ENCODE results near the gene ZNF814.
A peak's percentile ranks its signal among the peaks of the same experiment; 100 is the strongest.
"Not testable (repeated sequence)": the region's sequence is repeated elsewhere in the genome, so short reads cannot be mapped to it uniquely, and the experiment has no call there.

Gene ZNF814

GRCh38 chr19:57854117-57854516 is 34.7 kb downstream of the ZNF814 start:
- not testable (repeated sequence) for DNase-seq

DNA sequence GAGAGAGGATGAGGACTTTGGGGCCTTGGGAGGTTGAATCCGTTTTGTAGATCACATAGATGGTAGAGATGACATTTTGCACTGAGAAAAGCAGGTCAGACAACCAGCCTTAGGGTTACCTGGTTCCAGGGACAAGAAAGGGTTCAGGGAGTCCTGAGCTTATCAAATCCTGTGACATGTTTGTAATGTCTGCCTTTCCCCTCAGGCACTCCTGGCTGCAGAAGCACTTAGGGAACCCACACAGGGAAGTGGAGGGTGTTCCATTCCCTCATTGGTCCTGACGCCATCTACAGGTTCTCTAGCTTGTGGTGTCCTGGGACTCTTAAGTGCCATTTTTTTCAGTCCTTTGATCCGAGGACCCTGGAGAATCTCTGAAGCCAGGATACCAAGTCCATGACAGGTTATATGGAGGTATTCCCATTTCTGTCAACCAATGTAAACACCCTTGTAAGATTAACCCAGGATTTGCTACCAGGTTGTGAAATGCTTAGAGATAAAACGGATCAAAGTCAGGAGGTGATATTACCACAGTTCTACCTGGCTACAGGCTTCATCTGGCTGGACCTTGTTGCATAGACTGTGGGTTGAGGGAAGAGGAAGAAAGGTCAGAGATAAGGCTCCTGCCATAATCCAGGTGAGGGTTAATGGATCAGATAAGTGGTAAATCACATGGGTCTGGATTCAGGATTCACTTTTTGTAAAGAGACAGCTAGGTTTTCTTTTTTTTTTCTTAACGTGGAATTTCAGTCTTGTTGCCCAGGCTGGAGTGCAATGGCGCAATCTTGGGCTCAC is 36.8 kb downstream of the ZNF814 start:
- peak; percentile 62 for DNase-seq

GRCh38 chr19:57850553-57851017 is 38.3 kb downstream of the ZNF814 start:
- peak; percentile 63 for DNase-seq

DNA sequence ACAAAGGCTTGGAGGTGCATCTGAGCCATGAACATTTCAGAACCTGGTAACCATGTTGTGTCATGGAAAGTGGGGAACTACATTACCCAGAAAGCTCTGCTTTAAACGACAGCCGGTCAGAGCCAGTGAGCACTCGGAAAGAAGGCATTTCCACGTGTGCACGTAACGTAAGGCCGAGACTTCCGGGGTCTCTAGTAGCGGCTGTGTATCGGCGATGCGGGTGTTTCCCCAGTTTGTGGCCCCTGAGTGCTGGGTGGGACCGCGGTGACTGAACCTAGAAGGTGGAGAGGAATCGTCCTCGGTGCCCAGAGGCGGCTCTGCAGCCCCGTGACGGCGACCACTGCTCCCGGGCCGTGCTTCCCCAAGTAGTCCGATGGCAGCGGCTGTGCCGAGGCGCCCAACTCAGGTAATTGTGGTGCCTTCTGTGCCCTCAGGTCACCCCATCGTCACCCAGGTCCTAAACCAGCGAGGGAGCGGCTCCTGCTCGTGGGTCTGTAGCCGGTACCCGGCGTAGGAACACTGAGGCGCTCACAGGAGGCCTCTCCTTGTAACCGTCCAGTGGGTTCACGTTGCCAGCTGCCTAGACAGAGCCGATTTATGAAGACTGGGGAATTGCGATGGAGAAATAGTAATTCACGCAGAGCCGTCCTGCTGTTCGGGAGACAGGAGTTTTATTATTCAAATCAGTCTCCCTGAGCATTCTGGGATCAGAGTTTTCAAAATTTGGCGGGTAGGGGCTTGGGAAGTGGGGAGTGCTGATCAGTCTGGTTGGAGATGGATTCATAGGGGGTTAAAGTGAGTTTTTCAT is 39.0 kb downstream of the ZNF814 start, which contains the start of gene ZNF587:
Gene ZNF587, plus strand, starts transcription at position 194 of the 808 bp plus-strand sequence. Its CDS starts 180 bp downstream, at position 374.
- peak; percentile 89 for DNase-seq

GRCh38 chr19:57849162-57849665 is 39.6 kb downstream of the ZNF814 start:
- peak; percentile 56 for DNase-seq

- DNase-seq, result not testable (repeated sequence)
Measured at GRCh38 chr19:57847164-57847563, 41.7 kb downstream of the ZNF814 start.

DNA sequence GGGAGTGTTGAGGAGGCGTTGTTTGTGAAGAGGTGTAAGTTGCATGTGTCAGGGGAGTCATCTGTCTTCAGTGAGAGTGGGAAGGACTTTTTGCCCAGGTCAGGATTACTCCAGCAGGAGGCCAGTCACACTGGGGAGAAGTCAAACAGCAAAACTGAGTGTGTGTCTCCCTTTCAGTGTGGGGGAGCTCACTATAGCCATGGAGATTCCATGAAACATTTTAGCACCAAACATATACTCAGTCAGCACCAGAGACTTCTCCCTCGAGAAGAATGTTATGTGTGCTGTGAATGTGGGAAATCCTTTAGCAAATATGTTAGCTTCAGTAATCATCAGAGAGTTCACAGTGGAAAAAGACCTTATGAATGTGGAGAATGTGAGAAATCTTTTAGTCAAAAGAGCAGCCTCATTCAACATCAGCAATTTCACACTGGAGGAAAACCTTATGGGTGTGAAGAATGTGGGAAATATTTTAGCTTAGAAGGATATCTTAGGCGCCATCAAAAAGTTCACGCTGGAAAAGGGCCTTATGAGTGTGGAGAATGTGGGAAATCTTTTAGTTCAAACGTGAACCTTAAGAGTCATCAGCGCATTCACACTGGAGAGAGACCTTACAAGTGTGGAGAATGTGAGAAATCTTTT is 47.6 kb downstream of the ZNF814 start:
- DNase-seq, result no peak

DNA sequence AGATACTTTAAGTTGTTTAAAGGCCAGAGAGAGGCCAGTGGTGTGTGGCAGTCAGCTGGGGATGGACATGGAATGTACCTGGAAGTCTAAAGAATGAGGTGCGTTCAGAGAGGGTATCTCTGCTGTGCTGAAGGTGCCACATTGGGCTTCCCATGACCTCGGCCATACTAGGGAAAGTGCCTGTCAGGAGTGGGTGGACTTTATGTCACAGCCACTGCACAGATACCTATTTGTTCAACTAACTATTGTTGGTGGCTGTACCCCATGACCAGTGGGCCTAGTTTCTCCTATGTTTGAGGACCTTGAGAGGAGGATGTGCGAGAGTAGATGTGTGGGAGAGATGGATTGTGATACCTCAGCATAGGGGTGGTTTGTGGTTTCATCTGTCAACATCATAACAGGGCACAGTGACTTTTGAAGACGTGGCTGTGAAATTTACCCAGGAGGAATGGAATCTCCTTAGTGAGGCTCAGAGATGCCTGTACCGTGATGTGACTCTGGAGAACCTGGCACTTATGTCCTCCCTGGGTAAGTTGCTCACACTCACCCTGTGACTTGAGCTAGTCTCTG is 50.1 kb downstream of the ZNF814 start:
- DNase-seq, result not testable (repeated sequence)

DNA sequence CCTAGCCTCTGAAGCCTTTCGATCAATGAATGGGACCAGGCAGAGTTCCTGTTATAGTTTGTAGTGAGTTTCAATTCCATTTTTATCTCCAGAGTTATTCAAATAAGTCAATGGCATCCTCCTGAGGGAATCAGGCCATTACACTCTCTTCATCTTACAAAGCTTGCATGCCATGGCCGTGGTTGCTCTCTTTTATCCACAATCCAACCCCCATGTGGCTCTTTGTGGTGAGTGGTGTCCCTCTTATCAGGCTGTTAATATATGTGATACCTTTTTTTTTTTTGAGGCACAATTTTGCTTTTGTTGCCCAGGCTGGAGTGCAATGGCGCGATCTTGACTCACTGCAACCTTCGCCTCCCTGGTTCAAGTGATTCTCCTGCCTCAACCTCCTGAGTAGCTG is 51.8 kb downstream of the ZNF814 start:
- not testable (repeated sequence) for DNase-seq

- peak; percentile 97 for DNase-seq
Measured at GRCh38 chr19:57830071-57830602, 58.7 kb downstream of the ZNF814 start, which contains the start of gene ZNF587B. Gene ZNF587B (plus strand): TSS chr19:57830299. CDS start chr19:57830529, 230 bp downstream.

GRCh38 chr19:57829316-57829715 is 59.5 kb downstream of the ZNF814 start:
- no peak for DNase-seq

DNA sequence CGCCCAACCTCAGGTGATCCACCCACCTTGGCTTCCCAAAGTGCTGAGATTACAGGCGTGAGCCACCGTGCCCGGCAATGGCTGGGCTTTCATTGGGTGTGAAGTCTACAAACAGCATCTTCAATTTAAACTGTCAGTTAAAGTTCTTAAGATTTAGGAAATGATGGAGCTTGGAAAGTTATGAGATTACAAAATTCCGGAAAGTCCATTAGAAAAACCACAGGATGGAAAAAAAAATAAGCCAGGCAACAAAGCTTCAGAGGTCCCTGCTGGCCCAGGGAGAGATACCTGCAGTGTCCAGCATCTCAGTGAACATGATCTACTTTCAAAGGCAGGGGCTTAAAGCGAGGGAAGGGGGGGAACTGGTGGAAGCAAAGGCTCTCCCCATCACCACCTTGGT is 63.3 kb downstream of the ZNF814 start:
- no peak for DNase-seq

DNA sequence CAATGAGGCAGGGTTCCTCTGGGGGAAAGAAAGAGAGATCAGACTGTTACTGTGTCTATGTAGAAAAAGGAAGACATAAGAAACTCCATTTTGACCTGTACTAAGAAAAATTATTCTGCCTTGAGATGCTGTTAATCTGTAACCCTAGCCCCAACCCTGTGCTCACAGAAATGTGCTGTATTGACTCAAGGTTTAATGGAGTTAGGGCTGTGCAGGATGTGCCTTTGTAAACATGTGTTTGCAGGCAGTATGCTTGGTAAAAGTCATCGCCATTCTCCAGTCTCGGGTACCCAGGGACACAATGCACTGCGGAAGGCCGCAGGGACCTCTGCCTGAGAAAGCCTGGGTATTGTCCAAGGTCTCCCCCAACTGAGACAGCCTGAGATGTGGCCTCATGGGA is 65.2 kb downstream of the ZNF814 start:
- DNase-seq, result not testable (repeated sequence)

- DNase-seq, result not testable (repeated sequence)
Measured at GRCh38 chr19:57823155-57823554, 65.7 kb downstream of the ZNF814 start.

DNA sequence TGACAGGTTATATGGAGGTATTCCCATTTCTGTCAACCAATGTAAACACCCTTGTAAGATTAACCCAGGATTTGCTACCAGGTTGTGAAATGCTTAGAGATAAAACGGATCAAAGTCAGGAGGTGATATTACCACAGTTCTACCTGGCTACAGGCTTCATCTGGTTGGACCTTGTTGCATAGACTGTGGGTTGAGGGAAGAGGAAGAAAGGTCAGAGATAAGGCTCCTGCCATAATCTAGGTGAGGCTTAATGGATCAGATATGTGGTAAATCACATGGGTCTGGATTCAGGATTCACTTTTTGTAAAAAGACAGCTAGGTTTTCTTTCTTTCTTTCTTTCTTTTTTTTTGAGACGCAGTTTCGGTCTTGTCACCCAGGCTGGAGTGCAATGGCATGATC is 67.3 kb downstream of the ZNF814 start:
- not testable (repeated sequence) for DNase-seq

- DNase-seq, result not testable (repeated sequence)
Measured at GRCh38 chr19:57821095-57821494, 67.7 kb downstream of the ZNF814 start.

DNA sequence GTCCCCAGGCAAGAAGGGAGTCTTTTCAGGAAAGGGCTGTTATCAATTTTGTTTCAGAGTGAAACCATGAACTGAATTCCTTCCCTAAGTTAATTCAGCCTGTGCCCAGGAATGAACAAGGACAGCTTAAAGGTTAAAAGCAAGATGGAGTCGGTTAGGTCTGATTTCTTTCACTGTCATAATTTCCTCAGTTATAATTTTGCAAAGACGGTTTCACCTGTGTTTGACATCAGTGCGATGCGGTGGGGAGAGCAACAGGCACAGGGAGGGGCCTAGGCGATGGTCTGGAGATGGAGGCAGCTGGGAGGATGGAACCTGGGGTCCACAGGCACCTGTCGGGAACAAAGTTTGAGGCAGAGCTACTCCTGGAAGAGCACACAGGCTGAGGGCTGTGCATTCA is 68.2 kb downstream of the ZNF814 start:
- DNase-seq, result no peak

DNA sequence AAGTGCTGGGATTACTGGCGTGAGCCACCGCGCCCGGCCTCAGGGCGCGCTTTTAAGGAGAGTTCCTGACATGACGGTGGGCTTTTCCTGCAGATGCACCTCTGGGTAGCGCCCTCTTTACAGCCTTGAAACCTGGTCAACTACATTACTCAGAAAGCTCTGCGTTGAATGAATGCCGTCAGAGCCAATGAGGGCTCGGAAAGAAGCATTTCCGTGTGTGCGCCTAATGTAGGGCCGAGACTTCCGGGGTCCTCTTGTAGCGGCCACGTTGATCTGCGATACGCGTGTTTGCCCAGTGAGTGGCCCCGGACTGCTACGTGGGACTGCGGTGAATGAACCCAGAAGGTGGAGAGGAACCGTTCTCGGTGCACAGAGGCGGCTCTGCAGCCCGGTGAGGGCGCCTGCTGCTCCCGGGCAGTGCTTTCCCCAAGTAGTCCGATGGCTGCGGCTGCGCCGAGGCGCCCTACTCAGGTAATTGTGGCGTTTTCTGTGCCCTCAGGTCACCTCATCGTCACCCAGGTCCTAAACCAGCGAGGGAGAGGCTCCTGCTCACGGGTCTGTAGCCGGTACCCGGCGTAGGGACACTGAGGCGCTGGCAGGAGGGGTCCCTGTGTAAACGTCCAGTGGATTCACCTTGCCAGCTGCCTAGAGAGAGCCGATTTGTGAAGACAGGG is 69.2 kb downstream of the ZNF814 start:
- peak; percentile 97 for DNase-seq

- no peak for DNase-seq
Measured at GRCh38 chr19:57818378-57818777, 70.5 kb downstream of the ZNF814 start.

- DNase-seq, result no peak
Measured at GRCh38 chr19:57817976-57818375, 70.9 kb downstream of the ZNF814 start.

DNA sequence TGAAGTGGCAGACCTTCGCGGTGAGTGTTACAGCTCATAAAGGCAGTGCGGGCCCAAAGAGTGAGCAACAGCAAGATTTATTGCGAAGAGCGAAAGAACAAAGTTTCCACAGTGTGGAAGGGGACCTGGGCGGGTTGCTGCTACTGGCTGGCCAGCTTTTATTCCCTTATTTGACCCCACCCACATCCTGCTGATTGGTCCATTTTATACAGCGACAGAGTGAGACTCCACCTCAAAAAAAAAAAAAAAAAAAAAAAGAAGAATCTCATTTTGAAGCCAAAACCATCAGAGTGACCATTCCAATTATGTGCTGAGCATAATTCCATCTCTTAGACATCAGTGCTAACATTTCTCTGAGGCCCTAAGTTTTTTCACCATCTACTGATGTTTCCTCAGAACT is 72.2 kb downstream of the ZNF814 start:
- no peak for DNase-seq
